Anterior cingulate cortex (tissue), 58 donors: Measurements from ENCODE around the gene AGBL3.
"Not testable (repeated sequence)": the region's sequence is repeated elsewhere in the genome, so short reads cannot be mapped to it uniquely, and the experiment has no call there.

Source experiments
- DNase-seq, 58 donors: peaks; one replicate each; lab custom pipeline; 2025; lab: John Stamatoyannopoulos, UW

AGBL3 gene

DNA sequence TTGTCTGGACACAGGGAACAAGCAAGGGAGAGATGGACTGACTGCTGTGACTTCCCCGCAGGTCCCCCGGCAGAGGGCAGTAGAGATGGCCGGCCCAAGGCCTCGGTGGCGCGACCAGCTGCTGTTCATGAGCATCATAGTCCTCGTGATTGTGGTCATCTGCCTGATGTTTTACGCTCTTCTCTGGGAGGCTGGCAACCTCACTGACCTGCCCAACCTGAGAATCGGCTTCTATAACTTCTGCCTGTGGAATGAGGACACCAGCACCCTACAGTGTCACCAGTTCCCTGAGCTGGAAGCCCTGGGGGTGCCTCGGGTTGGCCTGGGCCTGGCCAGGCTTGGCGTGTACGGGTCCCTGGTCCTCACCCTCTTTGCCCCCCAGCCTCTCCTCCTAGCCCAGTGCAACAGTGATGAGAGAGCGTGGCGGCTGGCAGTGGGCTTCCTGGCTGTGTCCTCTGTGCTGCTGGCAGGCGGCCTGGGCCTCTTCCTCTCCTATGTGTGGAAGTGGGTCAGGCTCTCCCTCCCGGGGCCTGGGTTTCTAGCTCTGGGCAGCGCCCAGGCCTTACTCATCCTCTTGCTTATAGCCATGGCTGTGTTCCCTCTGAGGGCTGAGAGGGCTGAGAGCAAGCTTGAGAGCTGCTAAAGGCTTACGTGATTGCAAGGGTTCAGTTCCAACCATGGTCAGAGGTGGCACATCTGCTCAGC lies 178.2 kb downstream of the AGBL3 start:
- DNase-seq, result no peak

GRCh38 chr7:135165862-135166261 lies 179.6 kb downstream of the AGBL3 start:
- DNase-seq, result no peak

DNA sequence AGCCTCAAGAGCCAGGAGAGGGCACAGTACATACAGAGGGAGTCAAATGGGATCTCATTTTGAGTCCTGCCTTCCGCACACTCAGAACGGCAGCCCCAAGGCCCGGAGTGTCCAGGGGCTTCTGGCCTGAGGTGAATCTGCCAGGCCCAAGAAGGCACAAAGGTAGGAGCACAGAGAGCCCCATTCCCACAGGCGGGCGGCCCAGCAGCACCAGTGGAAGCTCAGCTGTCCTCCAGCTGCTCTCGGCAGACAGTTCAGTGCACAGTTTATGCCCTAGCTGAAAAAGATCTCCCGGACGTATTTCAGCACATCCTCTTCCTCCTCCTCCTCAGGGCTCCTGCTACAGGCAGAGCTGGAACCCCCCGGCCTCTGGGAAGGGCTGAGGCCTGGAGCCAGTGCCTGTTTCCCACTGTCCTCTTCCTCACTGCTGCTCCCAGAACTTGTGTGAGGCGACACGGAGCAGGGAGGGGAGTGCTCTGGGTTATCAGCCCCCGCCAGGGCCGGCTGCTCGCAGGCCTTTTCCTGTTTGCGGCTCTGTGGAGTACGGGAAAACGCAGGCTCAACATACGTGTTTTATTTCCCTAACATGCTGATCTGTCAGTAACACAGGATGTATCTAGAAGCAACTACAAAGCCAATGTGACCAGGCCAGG lies 180.2 kb downstream of the AGBL3 start:
- DNase-seq, result no peak

- DNase-seq, result no peak
Observed at GRCh38 chr7:135167365-135167917, 181.1 kb downstream of the AGBL3 start.

DNA sequence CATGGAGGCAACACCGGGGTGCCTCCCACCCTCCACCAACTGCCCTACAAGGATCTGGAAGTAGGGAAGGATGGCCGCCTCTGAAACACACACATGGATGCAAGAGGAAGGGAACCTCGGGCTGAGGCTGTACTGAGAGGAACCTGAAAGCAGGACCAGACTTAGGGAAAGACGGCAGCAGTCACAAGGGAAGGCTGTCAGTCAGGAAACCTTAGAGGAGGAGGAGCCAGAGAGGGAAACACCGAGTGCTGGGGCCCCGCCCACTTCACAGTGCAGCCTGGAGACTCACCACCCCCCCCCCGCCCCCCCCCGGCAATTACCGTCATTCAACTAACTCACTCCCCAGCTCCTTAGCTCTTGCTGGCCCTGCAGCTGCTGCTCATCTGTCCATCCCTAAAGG lies 181.7 kb downstream of the AGBL3 start:
- DNase-seq, result peak in 2 of 58 donors; percentile 18 to 54

GRCh38 chr7:135168489-135169140 lies 182.3 kb downstream of the AGBL3 start:
- DNase-seq, result no peak

DNA sequence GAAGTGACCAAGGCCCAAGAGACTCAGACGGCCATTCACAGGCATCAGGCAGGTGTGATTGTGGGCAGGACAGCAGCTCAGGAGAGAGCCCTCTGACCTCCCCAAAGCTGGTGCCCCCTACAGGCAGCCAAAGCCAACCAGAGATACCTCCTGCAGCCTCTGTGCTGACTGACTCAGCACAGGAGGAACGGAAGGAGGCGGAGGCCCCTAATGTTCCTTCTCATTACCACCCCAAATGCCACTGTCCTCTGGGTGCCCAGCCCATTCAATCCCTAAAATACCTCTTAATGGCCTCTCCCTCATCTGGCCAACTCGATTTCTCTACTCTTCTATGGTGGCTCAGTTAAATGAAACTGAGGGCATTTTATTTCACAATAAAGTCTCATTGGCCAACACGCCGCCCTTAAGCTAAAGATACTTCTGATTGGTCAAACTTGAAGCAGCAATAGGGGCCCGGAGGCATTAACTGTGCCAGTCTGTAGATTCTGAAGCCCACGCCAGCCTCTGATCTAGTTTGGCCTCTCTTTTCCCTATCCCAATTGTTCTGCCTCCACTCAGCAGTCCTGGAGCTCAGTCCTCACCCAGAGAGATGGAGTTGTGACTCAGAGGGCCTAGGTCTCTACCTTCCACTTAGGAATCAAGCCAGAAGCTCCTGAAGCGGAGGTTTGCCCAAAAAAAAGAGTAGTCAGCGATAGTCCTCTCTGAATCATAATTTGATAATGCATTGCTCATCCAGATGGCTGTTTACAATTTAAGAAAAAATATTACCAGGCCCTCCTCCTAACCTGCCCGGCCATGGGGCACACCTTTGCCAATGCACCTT lies 183.0 kb downstream of the AGBL3 start:
- DNase-seq, result no peak

- no peak for DNase-seq
Observed at GRCh38 chr7:135169964-135170273, 183.6 kb downstream of the AGBL3 start.

DNA sequence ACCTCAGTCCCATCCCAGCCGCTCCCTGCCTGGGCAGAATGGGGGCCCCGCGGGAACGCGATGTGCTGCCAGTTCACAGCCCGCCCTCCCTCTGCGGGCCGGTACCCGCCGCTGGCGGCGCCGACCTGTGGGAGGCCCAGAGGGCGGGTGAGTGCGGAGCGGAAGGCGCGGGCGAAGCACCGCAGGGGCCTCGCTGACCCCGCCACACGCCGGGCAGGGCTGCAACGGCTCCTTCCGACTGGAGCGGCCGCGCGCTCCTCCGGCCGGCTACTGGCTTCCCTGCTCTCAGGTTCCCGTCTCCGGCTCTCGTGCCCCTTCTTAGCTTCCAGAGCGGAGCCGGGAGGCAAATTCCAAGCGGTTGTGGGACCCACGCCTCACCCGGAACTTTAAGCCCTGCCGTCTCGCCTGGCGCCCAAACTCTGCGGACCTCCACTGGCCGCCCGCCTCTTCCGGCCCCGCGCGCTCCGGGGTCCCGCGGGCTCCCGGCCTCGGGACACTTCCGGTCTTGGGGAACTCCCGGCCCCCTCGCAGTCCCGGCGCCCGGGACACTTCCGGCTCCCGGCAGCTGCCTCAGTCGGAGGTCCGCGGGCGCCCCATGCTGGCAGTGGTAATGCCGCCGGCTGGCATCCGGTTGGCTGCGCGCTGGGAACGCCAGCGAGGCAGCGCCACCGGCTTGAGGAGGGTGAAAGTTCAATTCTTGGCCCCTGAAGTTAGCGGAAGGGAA lies 184.1 kb downstream of the AGBL3 start, which contains the start of gene CYREN:
TSS of gene CYREN (minus strand) at position 434 of the 724 bp plus-strand sequence. CDS start 1,785 bp downstream, outside the sequence.
- peak; percentile 40 to 94 (median 88) for DNase-seq

DNA sequence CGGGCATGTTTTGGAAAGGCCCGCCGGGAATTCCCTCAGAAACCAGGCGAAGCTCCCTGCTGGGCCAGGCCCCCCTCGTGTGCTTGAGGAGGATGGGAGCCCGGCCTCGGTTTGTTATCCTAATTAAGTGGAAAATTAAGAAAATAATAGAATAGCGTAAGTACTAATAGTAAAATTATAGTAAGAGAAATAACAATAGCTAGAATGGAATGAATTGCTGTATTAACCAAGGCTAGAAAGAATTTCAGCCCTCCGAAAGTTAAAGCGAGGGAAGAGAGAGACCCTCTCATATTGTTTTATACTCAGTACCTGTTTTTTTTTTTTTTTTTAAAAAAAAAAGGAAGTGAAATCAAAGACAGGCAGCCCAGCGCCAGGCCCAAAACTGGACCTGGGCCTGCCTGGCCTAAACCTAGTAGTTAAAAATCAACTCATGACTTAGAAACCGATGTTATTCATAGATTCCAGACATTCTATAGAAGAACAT lies 184.7 kb downstream of the AGBL3 start:
- DNase-seq, result not testable (repeated sequence)

GRCh38 chr7:135171581-135172291 lies 185.4 kb downstream of the AGBL3 start:
- DNase-seq, result peak in 28 of 58 donors; percentile 11 to 83 (median 46)

GRCh38 chr7:135173916-135174315 lies 187.6 kb downstream of the AGBL3 start:
- DNase-seq, result not testable (repeated sequence)

DNA sequence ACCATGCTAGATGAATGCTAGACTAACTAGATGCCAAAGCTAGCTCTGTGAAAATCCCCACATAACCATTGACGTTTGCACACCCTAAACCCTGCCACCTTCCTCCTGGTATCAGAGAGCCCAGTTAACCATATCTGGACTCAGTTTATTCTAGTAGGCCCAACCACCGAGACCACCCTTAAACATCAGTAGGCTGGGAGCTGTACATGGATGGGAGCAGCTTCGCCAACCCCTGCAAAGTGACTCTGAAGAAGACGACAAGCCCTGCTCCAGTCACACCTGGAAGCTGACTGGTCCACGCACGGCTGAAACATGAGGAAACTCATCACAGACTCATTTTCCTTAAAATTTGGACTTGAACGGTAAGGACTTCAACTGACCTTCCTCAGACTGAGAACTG lies 188.6 kb downstream of the AGBL3 start:
- DNase-seq, result no peak

- no peak for DNase-seq
Observed at GRCh38 chr7:135175931-135176330, 189.6 kb downstream of the AGBL3 start.

GRCh38 chr7:135177028-135177696 lies 190.9 kb downstream of the AGBL3 start:
- no peak for DNase-seq

DNA sequence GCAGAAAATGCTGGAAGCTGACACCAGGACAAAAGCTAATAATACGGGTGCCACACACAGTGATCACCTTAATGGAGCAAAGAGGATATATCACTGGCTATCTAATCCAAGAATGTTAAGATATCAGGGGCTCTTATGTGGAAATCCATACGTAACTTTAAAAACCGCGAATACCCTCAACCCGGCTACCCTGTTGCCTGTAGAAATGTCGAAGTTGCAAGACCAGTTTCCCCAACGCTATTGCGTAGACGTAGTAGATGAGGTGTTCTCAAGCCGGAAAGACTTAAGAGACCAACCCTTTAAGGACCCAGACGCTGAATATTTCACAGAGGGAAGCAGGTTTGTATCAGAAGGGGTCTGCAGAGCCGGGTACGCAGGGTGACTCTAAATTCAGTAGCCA lies 192.1 kb downstream of the AGBL3 start:
- DNase-seq, result no peak

DNA sequence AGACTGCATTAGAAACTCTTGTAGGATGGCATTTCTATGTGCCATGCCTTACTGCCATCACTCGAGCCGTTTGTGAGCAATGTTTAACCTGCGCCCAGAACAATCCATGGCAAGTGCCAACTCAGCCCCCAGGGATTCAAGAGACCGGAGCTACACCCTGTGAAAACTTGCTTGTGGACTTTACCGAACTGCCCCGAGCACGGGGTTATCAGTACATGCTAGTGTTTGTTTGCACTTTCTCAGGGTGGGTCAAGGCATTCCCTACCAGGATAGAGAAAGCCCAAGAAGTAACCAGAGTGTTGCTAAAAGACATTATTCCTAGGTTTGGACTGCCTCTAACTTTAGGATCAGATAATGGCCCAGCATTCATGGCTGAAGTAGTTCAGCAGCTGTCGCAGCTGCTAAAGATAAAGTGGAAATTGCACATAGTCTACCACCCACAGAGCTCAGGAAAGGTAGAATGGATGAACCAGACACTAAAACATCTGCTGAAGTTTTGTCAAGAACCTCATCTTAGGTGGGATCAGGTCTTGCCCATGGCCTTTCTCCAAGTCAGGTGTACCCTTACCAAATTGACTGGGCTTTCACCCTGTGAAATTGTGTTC lies 193.1 kb downstream of the AGBL3 start:
- no peak for DNase-seq

DNA sequence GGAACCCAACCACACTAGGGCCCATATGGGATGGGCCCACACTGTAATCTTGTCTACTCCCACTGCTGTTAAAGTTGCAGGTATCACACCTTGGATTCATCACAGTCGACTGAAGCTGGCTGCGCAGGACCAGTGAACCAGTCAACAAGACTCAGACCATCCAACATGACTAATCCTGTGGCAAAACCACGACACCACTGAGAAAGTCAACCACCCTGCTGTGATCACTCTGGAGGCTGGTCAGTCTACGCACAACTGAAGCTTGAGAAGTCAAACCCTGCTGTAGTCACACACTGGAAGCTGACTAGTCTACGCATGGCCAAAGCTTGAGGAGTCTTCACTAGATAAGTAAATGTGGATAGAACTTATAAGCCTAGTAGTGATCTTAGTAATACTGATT lies 193.8 kb downstream of the AGBL3 start:
- no peak for DNase-seq
